Prostate gland (tissue), 2 donors: ENCODE results near the gene HIVEP3. TPM values are rescaled to one million over a fixed set of nuclear protein-coding genes. Genes with fewer than 3 reads are reported as not detected.

Experiments
- DNase-seq: peaks from one replicate; pipeline ENCODE4 v3.0.0-alpha.2; 2019; ENCODE audit warnings: low spot score
- H3K27ac ChIP-seq, 2 donors: fragments of 200-600 bp; sonication (generic); 2 replicates each; pipeline ENCODE4 v1.5.1; 2017 to 2019
- H3K27me3 ChIP-seq: fragments of 200-600 bp; sonication (generic); replicated peaks from 2 replicates; pipeline ENCODE4 v1.5.1; 2019; ENCODE audit not compliant: insufficient read depth
- H3K36me3 ChIP-seq, 2 donors: fragments of 200-600 bp; sonication (generic); 1 replicate in 1 of 2; 2 replicates in 1 of 2; pipeline versions ENCODE4 v1.5.1 to v1.8.1; 2017 to 2019
- H3K4me1 ChIP-seq: fragments of 200-600 bp; sonication (generic); replicated peaks from 2 replicates; pipeline ENCODE4 v1.5.1; 2019
- H3K4me3 ChIP-seq, 2 donors: fragments of 200-600 bp; sonication (generic); 2 replicates each; pipeline ENCODE4 v1.5.1; 2017 to 2019
- H3K9me3 ChIP-seq: fragments of 200-600 bp; sonication (generic); 2 replicates; pipeline ENCODE4 v1.5.1; 2017
- CTCF ChIP-seq, 4 experiments: fragments of 200-600 bp in 2 of 4; fragments of 450-650 bp in 2 of 4; sonication (generic) in 2 of 4; IDR thresholded peaks; 1 replicate in 3 of 4; 2 replicates in 1 of 4; pipeline ENCODE4 v1.5.1; 2016 to 2019; ENCODE audit warnings: antibody characterized with exemption in 4 of 4, mild to moderate bottlenecking in 2 of 4, moderate library complexity in 2 of 4
- POLR2A ChIP-seq: fragments of 450-650 bp; IDR thresholded peaks from one replicate; pipeline ENCODE4 v1.6.1; 2016; ENCODE audit warnings: antibody characterized with exemption, mild to moderate bottlenecking
- POLR2AphosphoS5 ChIP-seq: sonication (generic); formaldehyde crosslinking; IDR thresholded peaks from one replicate; pipeline ENCODE4 v1.6.1; 2017; ENCODE audit warnings: antibody characterized with exemption
- WGBS: methylation state at CpG from one replicate; pipeline ENCODE4 v1.1.5; 2018; 5-methylcytosine and 5-hydroxymethylcytosine counted together
- intact Hi-C: fragments of 100-400 bp; cut with DNase I; formaldehyde crosslinking; loops from one replicate; pipeline ENCODE4 v1.14.2; 2022
- total RNA-seq, 2 donors: library from RNA; depleted of rRNA; stranded (reverse); fragments of >200 nt; gene quantifications; one replicate each; pipeline ENCODE4 v1.1.0, GENCODE V29; 2016

The HIVEP3 gene
- total RNA-seq, 2 donors from 2014 or later: 9.3 to 11.2 TPM

- Histone ChIP-seq H3K4me3 (no peak overlapping the region), H3K4me1 (no peaks in the 10 kb centered on the region), H3K27ac (no peak overlapping the region), H3K9me3 (no peaks in the 10 kb centered on the region), H3K27me3 (no peaks in the 10 kb centered on the region), H3K36me3 (no peaks in the 10 kb centered on the region)
- intact Hi-C loops: no loop called here
- DNase-seq: no peak
- WGBS: 84% methylated on average over 1 of the region's 1 CpG
- no peak for TF ChIP-seq CTCF (IDR thresholded peaks at IDR 0.05)
- TF ChIP-seq POLR2AphosphoS5: no peak
- TF ChIP-seq POLR2A: no peak
Measured at GRCh38 chr1:41722184-41722583, 196.5 kb downstream of the HIVEP3 start.

- Histone ChIP-seq H3K27me3 (no peaks in the 10 kb centered on the region), H3K9me3 (no peaks in the 10 kb centered on the region), H3K27ac (no peak overlapping the region), H3K4me1 (no peaks in the 10 kb centered on the region), H3K36me3 (no peaks in the 10 kb centered on the region), H3K4me3 (no peak overlapping the region)
- no peak for DNase-seq
- intact Hi-C loops: no loop called here
- 94% methylated on average over 12 of the region's 12 CpGs for WGBS
- TF ChIP-seq POLR2AphosphoS5 (no peak), POLR2A (no peak), CTCF (IDR thresholded peaks at IDR 0.05) (no peak)
Measured at GRCh38 chr1:41720861-41721410, 197.8 kb downstream of the HIVEP3 start.

GRCh38 chr1:41719590-41719989 lies 199.1 kb downstream of the HIVEP3 start:
- H3K27me3 ChIP-seq: no peaks in the 10 kb centered on the region
- H3K9me3 ChIP-seq: no peaks in the 10 kb centered on the region
- WGBS: 93% methylated on average over 5 of the region's 5 CpGs
- intact Hi-C loops: no loop called here
- no peak overlapping the region for H3K27ac ChIP-seq
- no peak for DNase-seq
- TF ChIP-seq POLR2A (no peak), POLR2AphosphoS5 (no peak), CTCF (IDR thresholded peaks at IDR 0.05) (no peak)
- H3K4me3 ChIP-seq: no peak overlapping the region
- H3K36me3 ChIP-seq: no peaks in the 10 kb centered on the region
- no peaks in the 10 kb centered on the region for H3K4me1 ChIP-seq

- no peak overlapping the region for H3K27ac ChIP-seq
- WGBS: 100% methylated on average over 1 of the region's 1 CpG
Measured at GRCh38 chr1:41719128-41719527, 199.6 kb downstream of the HIVEP3 start.

More at GRCh38 chr1:41719128-41719527, 199.6 kb downstream of the HIVEP3 start:
- H3K27me3 ChIP-seq: no peaks in the 10 kb centered on the region
- TF ChIP-seq POLR2A (no peak), POLR2AphosphoS5 (no peak), CTCF (IDR thresholded peaks at IDR 0.05) (no peak)
- no peaks in the 10 kb centered on the region for H3K36me3 ChIP-seq
- no peak overlapping the region for H3K4me3 ChIP-seq
- no peak for DNase-seq
- no peaks in the 10 kb centered on the region for H3K4me1 ChIP-seq
- H3K9me3 ChIP-seq: no peaks in the 10 kb centered on the region
- intact Hi-C loops: no loop called here
